ENCODE results near the gene REEP3.

The REEP3 gene

DNA sequence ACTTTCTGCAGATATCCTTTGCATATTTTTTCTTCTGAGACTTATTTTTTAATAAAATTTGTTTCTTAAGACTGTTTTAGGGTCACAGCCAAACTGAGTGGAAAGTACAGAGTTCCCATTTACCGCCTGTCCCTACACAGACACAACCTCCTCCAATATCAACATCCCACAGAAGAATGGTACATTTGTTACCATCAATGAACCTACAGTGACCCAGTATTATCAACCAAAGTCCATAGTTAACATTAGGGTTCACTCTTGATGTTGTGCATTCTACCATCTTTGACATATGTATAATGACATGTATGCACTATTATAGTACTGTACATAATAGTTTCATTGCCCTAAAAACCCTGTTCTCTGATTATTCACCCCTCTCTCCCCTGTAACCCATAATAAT, 14.6 kb upstream of the REEP3 start:
- DNase-seq (ENCODE audit: low read depth in 2 of 2): no peak

DNA sequence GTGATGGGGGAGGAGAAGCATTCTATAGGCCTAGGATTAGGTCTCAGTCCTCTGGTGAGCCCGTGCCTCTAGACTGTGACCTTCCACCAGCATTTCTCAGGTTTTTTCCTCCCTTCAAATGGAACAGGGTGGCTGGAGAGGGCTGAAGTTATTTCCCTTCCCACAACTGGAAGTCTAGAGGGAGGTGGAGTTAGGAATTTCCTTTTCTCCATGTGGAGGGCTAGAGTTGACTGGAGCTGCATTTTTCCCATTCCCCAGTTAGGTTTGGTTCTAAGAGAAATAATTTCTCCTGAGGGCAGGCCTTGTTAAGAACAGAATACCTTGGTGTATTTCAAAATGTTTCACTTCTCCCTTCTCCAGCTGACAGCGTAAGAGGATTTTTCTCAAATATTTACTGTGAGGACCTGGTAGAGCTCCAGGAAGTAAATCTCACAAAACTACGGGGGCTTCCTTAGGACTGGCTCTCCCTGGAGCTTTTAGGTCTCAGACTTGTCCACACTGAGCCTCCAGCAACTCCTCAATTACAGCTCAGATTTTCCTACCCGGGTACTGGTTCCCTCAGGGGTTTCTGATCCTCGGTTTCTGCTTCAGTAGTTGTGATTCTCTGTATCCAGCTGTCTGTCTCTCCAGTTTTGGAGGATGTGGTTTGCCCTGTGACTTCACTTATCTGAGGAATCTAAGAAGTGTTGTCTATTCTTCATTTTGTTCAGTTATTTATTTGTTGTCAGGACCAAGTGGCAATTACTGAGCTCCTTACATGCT, 6.0 kb upstream of the REEP3 start:
- no peak for DNase-seq (ENCODE audit: low read depth in 2 of 2)

DNA sequence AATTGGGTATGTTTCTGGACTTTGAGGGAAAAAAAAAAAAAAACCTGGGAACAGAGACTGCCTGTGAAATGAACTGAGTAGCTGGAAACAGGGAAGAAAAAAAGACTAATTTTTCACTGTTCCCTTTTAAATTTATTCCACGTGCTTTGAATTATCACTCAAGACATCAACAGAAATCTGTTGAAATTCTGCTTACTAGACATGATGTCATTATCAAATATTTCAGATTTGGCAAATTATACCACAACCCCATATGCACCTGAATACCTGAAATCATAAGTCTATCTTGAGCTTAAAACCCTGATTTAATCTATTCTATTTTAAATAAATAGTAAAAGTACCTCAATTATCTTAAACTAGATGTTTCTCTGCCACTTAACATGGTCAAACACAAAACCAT, 5.0 kb upstream of the REEP3 start:
- DNase-seq (ENCODE audit: low read depth in 2 of 2): no peak

DNA sequence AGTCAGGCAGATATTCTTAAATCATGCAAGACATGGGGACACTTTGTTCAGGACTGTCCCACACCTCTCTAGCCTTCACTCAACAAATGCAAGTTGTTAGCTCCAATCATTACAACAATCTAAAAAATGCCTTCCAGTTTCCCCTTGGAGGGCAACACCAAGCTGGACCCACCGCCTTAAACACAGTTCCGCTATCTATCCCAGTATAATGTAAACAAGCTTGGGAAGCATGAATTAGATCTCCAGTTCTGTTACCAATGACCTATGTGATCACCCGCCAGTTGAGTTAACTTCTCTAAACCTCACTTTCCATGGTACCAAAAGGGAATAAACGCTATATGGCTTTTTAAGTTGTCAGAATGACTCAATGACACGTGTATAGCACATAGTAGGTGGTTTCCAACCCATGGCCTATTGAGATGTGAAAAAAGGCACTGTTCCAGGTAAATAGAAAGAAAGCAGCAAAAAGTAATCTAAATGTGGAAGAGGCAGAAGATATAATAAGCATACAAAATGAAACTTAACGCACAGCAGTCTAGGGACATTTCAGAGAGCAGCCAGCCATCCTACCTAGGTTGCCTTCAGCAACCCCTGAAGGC, 2.4 kb upstream of the REEP3 start:
- DNase-seq (ENCODE audit: low read depth in 2 of 2): no peak

DNA sequence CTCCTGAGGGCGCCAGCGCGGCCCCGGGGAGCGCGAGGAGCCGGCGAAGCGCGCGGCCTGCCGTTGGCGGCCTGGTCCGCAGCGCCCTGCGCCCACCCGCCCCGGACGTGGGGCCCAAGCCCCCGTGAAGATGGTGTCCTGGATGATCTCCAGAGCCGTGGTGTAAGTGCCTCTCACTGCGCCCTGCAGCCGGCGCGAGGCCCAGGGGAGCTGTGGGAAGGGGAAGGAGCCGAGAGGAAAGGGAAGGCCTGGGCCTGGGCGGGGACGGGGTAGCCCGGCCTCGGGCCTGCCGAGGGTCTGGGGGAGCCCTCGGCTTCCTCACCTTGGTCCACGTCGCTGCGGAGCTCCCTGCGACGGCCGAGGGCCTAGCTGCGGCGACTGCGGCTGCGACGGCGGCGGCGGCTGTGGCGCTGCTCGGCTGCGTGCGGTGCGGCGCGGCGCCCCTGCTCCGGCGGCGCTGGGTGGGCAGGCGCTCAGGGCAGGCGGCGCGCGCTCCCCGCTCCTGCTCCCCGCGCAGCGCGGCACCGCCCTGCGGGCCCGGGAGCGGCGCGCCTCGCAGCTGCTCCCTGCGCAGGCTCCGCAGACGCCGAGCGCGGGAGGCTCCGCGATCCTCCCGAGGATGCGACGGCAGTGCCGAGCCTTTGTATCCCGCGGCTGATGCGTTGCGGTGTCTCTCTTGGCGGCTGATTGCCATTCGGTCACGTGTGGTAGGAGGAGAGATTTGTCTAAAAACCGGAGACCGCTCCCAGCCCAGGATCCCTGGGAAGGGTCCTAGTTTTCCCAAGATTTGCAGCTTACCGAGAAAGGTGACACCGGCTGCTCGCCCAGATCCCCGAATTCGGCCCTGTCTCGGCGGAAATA, 445 bp downstream of the REEP3 start:
- DNase-seq (ENCODE audit: low read depth in 2 of 2): peak; percentile 6 to 27

DNA sequence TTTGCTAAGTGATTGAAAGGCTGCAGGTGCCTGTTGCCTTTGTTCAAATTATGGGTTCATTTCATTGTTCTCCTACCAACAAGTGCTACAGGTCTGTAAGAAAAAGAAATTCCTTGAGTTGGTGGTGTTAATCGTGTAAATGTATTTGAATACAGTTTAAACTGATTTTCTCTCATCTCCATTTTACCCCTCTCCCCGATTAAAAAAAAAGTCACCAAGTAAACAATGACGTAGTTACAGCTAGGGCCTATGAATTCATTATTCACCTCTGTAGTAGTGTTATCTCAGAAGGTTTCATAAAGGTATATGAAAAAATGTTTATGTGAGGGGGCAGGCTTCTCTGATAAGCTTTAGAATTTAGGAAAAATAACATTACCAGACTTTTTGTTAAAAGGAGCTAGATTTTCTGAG, 1.1 kb downstream of the REEP3 start:
- no peak for DNase-seq (ENCODE audit: low read depth in 2 of 2)

DNA sequence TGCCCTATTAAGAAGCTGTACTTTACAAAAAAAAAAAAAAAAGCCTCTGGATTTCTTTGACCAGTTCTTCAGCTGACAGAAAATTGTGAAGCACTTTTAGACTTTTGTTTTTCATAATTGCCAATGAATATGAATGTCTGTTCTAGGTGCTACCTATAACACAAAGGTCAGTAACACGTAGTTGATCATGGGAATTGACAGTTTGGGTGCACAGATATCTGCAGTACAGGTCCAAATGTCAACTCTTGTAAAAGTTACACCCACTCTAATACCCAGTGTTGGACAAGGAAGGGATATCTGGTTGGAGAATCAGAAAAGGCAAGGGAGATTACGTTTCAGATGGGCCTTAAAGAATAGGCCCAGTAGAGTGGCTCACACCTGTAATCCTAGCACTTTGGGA, 1.8 kb downstream of the REEP3 start:
- DNase-seq (ENCODE audit: low read depth in 2 of 2): no peak

DNA sequence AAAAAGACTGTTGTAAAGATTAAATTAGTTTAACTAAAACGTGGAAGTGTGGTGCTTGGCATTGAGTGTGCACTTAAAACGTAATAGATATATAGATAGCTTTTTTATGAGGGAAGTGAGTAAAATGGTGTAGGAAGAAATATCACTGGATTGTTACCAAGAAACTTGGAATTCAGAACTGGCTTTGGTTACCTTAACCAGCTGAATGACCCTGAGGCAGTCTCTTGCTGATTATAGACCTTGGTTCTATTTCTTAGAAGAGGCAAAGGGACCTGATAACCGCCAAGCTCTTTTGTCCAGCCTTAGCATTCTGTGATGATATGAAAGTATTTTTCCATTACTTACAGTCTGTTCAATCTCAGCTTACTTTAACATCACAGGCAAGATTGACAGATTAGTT, 3.8 kb downstream of the REEP3 start:
- no peak for DNase-seq (ENCODE audit: low read depth in 2 of 2)

DNA sequence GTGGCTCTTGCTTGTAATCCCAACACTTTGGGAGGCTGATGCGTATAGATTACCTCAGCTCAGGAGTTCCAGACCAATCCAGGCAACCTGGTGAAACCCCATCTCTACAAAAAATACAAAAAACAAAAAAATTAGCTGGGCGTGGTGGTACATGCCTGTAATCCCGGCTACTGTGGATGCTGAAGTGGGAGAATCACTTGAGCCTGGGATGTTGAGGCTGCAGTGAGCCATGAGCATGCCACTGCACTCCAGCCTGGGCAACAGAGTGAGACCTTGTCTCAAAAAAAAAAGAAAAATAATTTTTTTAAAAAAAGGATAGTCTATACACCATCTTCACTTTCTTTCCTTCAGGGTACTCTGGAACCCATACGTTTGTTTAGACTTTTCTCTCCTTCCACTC, 6.2 kb downstream of the REEP3 start:
- DNase-seq (ENCODE audit: low read depth in 2 of 2): no peak

DNA sequence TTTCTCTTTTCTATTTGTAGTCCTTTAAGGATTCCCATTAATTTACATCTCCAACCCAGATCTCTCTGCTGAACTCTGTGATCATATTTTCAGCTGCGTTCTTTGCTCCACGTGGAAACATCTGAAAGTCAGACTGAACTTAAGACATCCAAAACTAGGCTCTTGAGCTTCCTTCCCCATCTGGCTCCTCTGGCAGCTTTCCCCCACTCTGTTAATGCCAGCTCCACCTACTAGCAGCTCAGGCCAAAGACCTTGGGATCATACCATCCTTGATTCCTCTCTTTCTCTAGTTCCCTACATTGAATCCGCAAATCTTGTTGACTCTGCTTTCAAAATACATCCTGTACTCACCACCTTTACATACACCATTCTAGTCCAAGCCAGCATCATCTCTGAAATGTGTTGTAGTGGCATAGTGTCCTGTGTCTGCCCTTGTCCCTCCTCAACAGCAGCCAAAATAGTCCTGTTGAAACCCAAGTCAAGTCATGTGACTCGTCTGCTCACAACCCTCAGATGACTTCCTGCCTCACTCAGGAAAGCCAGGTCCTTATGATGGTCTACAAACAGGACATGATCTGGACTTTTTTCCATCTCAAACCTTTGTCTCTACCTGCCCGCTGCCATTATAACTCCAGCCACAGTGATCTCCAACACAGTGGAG, 7.0 kb downstream of the REEP3 start:
- DNase-seq (ENCODE audit: low read depth in 2 of 2): no peak

DNA sequence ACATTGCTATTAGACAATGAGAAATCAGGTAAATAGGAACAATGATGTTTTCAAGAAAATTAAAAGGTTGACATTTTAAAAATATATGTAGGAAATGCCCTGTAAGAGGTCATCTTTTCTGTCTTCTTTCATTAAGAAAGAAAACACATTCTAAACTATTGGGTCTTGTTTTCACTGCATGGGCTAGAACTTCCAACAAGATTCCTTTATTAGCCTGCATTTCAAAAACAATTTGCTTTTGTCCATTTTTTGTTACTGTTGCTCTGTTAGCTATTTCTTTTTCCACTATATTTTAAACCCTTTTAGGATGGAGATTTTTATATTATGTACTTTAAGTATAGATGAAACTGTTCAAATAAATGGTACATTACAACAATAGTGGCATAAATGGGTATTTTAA, 9.2 kb downstream of the REEP3 start:
- DNase-seq (ENCODE audit: low read depth in 2 of 2): no peak

DNA sequence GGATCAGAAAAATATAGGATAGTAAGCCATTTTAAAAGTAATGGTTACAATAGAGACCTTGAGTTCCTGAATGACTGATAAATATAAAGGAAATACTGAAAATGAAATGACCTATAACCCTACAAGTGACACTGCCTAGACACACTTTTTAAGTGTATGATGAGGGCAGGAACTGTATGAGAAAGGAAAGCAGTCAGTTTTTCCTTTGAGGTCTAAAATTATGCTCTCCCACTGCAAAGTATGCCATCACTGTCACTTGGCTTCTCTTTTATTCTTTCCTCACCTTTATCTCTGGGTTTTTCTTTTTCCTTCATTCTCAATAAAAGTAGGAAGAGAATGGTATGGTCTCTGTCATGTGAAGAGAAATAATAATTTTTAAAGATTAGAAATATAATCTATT, 13.5 kb downstream of the REEP3 start:
- DNase-seq (ENCODE audit: low read depth in 2 of 2): no peak

DNA sequence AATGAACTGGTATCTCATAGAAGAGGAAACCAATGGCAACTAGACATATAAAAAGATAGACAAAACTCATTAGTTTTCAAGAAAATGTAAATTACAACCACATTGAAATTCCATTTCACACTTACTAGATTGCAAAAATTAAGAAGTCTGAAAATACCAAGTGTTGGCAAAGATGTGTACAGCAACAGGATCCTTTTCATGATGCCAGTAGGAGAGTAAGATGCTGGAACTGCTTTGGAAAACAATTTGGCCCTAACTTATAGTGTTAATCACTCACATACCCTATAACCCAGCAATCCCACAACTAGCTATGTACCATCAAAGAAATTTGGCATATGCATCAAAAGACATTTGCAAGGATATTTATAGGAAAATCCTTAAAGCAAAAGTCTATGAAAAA, 15.5 kb downstream of the REEP3 start:
- DNase-seq (ENCODE audit: low read depth in 2 of 2): no peak

DNA sequence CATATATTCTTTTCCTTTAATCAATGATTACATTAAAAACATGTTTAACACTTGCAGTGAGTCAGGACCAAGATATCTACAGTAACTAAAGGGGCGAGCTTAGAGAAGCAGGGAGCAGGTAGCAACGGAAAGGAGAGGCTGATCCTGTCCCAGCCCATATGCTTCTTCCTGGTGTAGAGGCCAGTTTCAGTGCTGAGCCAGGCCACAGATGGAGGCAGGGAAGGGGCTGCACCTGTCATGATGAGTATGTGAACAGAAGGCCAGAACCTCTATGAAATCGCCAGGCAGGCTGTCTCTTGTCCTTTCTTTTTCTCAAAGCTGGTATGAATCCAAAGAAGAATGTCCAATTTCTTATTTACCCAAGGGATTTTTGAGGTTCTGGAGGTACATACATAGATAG, 16.3 kb downstream of the REEP3 start:
- DNase-seq (ENCODE audit: low read depth in 2 of 2): no peak

DNA sequence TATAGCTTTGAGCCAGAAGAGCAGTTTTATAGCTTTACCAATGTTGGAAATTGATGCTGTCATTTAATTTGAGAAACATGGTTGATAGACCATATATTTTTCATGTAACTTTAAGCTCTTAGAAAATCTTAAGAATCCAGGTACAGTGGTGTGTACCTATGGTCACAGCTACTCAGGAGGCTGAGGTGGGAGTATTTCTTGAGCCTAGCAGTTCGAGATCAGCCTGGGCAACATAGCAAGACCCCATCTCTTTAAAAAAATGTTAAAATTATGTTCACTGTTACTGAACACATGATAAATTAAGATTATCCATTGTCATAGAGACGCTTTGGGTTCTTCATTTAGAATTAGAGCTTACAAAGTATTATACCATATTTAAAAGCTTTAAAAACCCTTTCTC, 18.2 kb downstream of the REEP3 start:
- DNase-seq (ENCODE audit: low read depth in 2 of 2): no peak

DNA sequence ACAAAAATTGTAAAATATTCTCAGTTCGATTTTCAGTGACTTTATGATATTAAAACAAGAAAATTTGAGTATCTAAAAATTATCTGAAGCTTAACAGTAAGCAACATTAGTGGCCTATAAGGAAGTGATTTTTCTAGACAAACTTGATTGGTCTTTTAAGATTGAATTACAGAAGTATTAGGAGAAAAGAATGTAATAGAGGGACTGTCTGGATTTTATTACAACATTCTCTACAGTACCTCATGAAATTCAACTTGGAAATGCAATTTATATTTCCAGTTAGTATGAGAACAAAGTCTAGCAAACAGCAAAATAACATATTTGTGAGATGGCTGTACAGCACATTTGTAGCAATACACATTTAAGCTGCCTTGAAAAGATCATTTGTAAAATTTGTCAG, 18.8 kb downstream of the REEP3 start:
- no peak for DNase-seq (ENCODE audit: low read depth in 2 of 2)

DNA sequence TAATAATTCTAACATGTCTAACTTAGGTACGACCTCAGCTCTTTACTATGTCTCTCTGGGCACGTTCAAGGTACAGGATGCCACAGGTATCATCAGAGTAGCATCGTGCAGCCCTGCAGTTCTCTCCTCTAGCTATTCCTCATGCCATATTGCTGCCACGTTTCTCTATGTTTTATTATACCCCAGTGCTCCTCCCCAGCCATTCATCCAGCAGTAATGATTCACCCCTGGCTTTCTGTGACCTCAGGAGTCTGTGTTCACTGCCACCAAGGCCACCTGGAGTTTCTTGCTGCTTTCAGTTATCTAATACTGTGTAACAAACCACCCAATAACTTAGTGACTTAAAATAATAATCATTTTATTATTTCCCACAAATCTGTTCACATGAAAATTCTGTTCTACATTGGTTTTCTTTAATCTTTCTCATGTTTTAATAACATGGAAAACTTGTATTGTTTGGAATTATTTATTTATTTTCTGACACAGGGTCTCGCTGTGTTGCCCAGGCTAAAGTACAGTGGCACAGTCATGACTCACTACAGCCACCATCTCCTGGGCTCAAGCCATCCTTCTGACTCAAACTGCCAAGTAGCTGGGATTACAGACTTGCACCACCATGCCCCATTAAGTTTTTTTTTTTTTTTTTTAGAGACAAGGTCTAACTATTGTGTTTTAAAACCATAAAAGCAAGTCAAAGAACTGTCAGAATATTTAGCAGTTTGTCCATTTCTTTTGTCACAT, 21.8 kb downstream of the REEP3 start:
- DNase-seq (ENCODE audit: low read depth in 2 of 2): no peak

DNA sequence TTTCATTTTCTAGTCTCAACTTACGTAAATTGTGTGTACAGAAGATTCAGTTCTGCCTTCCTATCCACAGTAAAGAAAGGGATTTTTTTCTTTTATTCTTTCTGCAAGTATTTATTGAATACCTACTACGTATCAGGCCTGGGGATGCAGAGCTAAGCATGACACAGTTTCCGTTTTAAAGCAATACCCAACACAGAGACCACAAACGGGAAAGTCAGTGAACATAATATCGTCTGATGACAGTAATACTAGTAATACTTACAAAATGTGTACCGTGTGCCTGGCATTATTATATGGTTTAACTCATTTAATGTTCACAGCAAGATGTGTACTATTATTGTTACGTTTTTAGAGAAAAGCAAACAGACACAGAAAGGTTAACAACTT, 22.4 kb downstream of the REEP3 start:
- no peak for DNase-seq (ENCODE audit: low read depth in 2 of 2)

DNA sequence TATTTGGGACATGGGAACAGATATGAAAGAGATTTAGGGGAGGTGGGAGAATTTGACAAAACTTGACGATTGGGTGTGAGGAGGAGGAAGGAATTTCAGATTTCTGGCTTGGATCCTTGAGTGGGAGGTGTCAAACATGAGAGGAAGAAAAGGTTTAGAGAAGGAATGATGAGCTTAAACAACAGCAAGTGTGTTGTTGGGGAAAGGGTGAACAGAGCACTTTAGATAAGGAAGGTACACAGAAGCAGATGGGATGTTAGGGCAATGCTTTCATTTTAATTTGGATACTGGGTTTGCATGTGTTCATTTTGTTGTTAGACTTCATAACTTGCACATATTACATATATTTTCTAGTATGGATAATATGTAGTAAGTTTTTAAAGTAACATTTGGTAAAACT, 23.2 kb downstream of the REEP3 start:
- DNase-seq (ENCODE audit: low read depth in 2 of 2): no peak

DNA sequence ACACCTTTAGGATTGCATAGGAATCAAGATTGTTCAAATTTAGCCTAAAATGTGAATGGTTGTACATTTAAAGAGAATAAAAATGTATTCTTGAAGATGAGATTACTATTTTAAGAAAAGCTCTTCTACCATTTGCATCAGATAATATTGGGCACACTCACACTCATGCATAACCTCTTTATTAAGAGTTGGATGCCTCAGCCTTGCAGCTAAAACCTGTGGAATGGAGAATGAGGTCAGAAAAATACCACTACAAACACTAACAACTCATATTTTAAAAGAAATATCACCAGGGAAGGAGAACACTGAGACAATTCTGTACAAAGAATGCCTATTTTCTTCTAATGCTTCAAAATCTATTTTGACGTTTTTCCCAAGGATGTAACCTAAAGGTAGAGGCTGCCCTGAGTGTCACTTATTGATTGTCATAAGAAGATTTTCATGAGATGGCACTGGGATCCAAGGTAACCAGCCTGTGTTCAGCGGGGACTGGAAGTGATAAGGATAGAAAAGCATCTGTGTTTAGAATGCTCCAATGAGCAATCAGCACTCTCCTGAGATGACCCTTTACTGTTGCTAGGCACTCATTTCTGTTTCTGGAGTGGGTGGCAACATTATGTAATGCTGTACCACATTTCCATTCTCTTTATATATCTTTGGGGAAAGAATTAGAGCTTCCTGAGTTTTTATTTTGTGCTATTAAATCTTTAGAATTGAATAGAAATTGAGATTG, 26.6 kb downstream of the REEP3 start:
- DNase-seq (ENCODE audit: low read depth in 2 of 2): no peak

DNA sequence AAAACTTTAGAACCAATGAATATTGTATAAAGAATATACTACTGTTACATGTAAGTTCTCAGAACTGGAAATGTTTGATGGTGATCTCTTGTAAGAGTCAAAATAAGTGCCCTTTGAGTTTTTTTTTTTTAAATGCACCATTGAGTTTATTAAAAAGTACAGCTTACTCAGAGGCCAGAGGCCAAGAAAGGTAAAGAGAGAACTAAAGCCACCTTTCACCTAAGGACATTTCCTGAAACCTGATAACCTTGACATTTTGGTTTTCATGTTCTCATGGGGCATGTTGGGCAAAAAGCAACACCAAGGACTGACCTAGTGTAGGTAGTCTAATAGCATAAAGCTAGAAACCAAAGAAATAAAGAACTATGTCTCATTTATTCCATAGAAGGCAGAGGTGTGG, 27.7 kb downstream of the REEP3 start:
- no peak for DNase-seq (ENCODE audit: low read depth in 2 of 2)
